GM19099 (cell line): ENCODE data around the gene NLRP12.

Experiments used
- POLR2A ChIP-seq: IDR thresholded peaks from 3 replicates; pipeline ENCODE4 v1.6.1; 2011; ENCODE audit warnings: low read depth; ENCODE audit not compliant: insufficient read length; ENCODE audit errors: extremely low read depth

The NLRP12 gene

GRCh38 chr19:53824134-53824611, at the start of gene NLRP12:
TSS of gene NLRP12 (minus strand) at chr19:53824314. CDS start at chr19:53824174, 140 bp downstream.
- TF ChIP-seq POLR2A, result no peak

GRCh38 chr19:53872762-53873161, 48.6 kb upstream of the NLRP12 start:
- no peak for TF ChIP-seq POLR2A

- no peak for TF ChIP-seq POLR2A
Measured at GRCh38 chr19:53871454-53871853, 47.3 kb upstream of the NLRP12 start.

GRCh38 chr19:53870485-53870844, 46.4 kb upstream of the NLRP12 start:
- TF ChIP-seq POLR2A, result no peak

GRCh38 chr19:53868892-53869804, 45.0 kb upstream of the NLRP12 start:
- TF ChIP-seq POLR2A, result no peak

- no peak for TF ChIP-seq POLR2A
Measured at GRCh38 chr19:53868091-53868891, 44.2 kb upstream of the NLRP12 start.

- peak; percentile 64 for TF ChIP-seq POLR2A
Measured at GRCh38 chr19:53867225-53868090, 43.3 kb upstream of the NLRP12 start, which contains the start of gene MYADM. TSS of gene MYADM (plus strand) at chr19:53867883. CDS start at chr19:53873530, 5,647 bp downstream.

GRCh38 chr19:53866865-53867224, 42.7 kb upstream of the NLRP12 start:
- no peak for TF ChIP-seq POLR2A

GRCh38 chr19:53865918-53866864, 42.1 kb upstream of the NLRP12 start:
- TF ChIP-seq POLR2A, result peak; percentile 49

GRCh38 chr19:53865523-53865917, 41.4 kb upstream of the NLRP12 start:
- TF ChIP-seq POLR2A, result no peak

- TF ChIP-seq POLR2A, result no peak
Measured at GRCh38 chr19:53864308-53864836, 40.3 kb upstream of the NLRP12 start.

GRCh38 chr19:53853707-53854106, 29.6 kb upstream of the NLRP12 start:
- no peak for TF ChIP-seq POLR2A

- TF ChIP-seq POLR2A, result no peak
Measured at GRCh38 chr19:53849237-53849676, 25.1 kb upstream of the NLRP12 start.

GRCh38 chr19:53847555-53847954, 23.4 kb upstream of the NLRP12 start:
- TF ChIP-seq POLR2A, result no peak

GRCh38 chr19:53844849-53845246, 20.7 kb upstream of the NLRP12 start:
- no peak for TF ChIP-seq POLR2A
